Right lobe of liver (tissue), 6 donors: ENCODE measurements around the gene GALNT17. TPM values are rescaled to one million over a fixed set of nuclear protein-coding genes. Genes with fewer than 3 reads are reported as not detected.

Source experiments
- ATAC-seq, 4 donors: fragments of 200-7000 bp; cut with Tn5 transposase; one replicate each; pipeline ENCODE4 v1.9.1; 2020; ENCODE audit warnings: mild to moderate bottlenecking in 4 of 4, moderate library complexity in 4 of 4
- DNase-seq, 3 donors: peaks; one replicate each; pipeline ENCODE4 v3.0.0-alpha.2; 2020
- H3K27ac ChIP-seq, 3 donors: fragments of 200-600 bp; one replicate each; pipeline ENCODE4 v1.8.0; 2022
- H3K27me3 ChIP-seq, 2 donors: fragments of 200-600 bp; one replicate each; pipeline ENCODE4 v1.8.0; 2022
- H3K36me3 ChIP-seq, 4 donors: fragments of 200-600 bp; sonication (generic) in 1 of 4; one replicate each; pipeline versions ENCODE4 v1.5.1 to v1.8.0; 2017 to 2022; ENCODE audit warnings: control low read depth in 1 of 4
- H3K4me1 ChIP-seq, 4 donors: fragments of 200-600 bp; sonication (generic) in 1 of 4; one replicate each; pipeline versions ENCODE4 v1.5.1 to v1.8.0; 2017 to 2022; ENCODE audit warnings: control low read depth in 1 of 4
- H3K4me3 ChIP-seq, 3 donors: fragments of 200-600 bp; one replicate each; pipeline ENCODE4 v1.8.0; 2022
- H3K9me3 ChIP-seq, 4 donors: fragments of 200-600 bp; sonication (generic) in 1 of 4; one replicate each; pipeline versions ENCODE4 v1.5.1 to v1.8.0; 2017 to 2022; ENCODE audit warnings: control low read depth in 1 of 4
- CTCF ChIP-seq, 4 donors: fragments of 200-600 bp in 3 of 4; fragments of 450-650 bp in 1 of 4; IDR thresholded peaks; one replicate each; pipeline versions ENCODE4 v1.5.1 to v1.8.0; 2016 to 2022; ENCODE audit warnings: antibody characterized with exemption in 4 of 4, mild to moderate bottlenecking in 2 of 4
- POLR2A ChIP-seq: fragments of 450-650 bp; IDR thresholded peaks from one replicate; pipeline ENCODE4 v1.6.1; 2017; ENCODE audit warnings: antibody characterized with exemption, mild to moderate bottlenecking
- WGBS: methylation state at CpG from one replicate; pipeline ENCODE4 v1.1.6; 2018; ENCODE audit warnings: low coverage, low lambda C conversion rate; ENCODE audit not compliant: insufficient coverage; ENCODE audit errors: missing lambda C conversion rate; 5-methylcytosine and 5-hydroxymethylcytosine counted together
- intact Hi-C, 2 donors: fragments of 100-400 bp; cut with DNase I; formaldehyde crosslinking; loops; one replicate each; pipeline versions ENCODE4 v1.11.2 to v1.14.1; 2022
- total RNA-seq, 6 experiments: library from RNA; depleted of rRNA in 2 of 6; stranded (reverse); fragments of >200 nt in 2 of 6; fragmentation: NEBNext Ultra II Directional in 3 of 6; extraction: Animal tissue kit (Norgen Biotek cat#: 25700) in 3 of 6; gene quantifications; one replicate each; pipeline versions ENCODE4 v1.1.0 to v1.2.4, GENCODE V29; 2016 to 2023
- donor health status: DM: no; HTN: yes; CAD: no.
- donor health status: DM: no; HTN: no; CAD: no.
- donor health status: DM: no; HTN: no; CAD: no.
- donor health status: DM: no; HTN: yes; CAD: no.
- donor health status: DM: no; HTN: yes; CAD: no.

GALNT17 gene
- total RNA-seq, 6 experiments from 2014 or later, result 0.06 to 0.31 (median 0.10) TPM

DNA sequence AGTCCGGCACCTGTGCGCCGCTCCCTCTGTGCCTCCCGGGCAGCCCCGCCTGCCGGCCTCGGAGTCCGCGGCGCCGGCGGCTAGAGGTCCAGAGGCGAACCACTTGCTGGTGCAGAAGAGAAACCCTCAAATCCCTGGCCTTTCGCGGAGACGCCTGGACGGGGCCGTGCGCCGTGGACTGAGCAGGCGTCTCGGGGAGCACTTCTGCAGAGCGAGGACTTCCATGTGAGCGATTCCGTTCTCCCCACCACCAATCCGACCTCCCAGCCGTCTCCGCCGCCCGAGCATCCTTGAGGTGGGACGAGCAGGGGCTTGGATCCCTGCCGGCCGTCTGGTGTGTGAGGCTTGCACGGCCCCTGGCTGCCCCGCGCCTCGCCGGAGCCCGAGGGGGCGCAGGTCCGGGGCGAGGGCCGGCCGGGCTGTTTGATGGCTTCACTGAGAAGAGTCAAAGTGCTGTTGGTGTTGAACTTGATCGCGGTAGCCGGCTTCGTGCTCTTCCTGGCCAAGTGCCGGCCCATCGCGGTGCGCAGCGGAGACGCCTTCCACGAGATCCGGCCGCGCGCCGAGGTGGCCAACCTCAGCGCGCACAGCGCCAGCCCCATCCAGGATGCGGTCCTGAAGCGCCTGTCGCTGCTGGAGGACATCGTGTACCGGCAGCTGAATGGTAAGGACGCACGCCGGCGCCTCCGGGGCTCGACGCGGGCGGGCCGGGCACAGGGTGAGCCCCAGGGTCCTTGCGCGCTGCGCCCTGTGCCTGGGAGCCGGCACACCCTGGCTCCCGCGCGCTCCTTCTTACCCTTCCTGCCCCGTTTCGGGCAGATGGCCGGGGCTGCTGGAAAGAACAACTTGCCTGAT is 660 bp downstream of the GALNT17 start:
- Histone ChIP-seq H3K4me1 (peaks cover 0 to 8% (median 0%) of the 10 kb centered on the region in 4 donors), H3K4me3 (no peak overlapping the region), H3K27ac (no peak overlapping the region), H3K36me3 (no peaks in the 10 kb centered on the region), H3K9me3 (no peaks in the 10 kb centered on the region), H3K27me3 (no peaks in the 10 kb centered on the region)
- no peak for ATAC-seq
- intact Hi-C loops, result no loop called here
- 2% methylated on average over 6 of the region's 88 CpGs for WGBS
- DNase-seq, result no peak
- TF ChIP-seq CTCF (IDR thresholded peaks at IDR 0.05), result no peak
- TF ChIP-seq POLR2A, result no peak

GRCh38 chr7:71133232-71133622 is 1.3 kb downstream of the GALNT17 start:
- Histone ChIP-seq H3K27me3 (no peaks in the 10 kb centered on the region), H3K27ac (no peak overlapping the region), H3K9me3 (no peaks in the 10 kb centered on the region), H3K36me3 (no peaks in the 10 kb centered on the region), H3K4me3 (no peak overlapping the region), H3K4me1 (peaks cover 0 to 8% (median 0%) of the 10 kb centered on the region in 4 donors)
- TF ChIP-seq POLR2A, result no peak
- TF ChIP-seq CTCF (IDR thresholded peaks at IDR 0.05), result no peak
- DNase-seq (no peak), ATAC-seq (no peak)
- intact Hi-C loops, result no loop called here
- 10% methylated on average over 15 of the region's 17 CpGs for WGBS

DNA sequence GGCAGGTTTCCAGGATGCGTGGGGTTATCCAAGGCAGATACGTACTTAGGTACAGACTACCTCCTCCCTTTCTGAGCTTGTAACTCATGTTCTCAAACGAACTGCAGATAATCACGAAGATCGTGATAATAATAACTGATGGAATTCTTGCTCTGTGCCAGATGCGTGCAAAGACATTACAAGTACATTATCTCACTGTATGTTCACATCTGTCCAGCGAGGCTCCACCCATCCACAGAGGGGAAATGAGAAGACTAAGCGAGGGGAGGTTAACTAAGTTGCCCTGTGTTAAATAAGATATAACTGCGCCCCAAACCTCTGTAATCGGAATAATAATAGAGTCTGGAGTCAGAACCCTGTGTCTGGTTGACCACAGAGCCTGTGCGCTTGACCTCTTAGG is 1.9 kb downstream of the GALNT17 start:
- no peak for ATAC-seq
- H3K9me3 ChIP-seq, result no peaks in the 10 kb centered on the region
- WGBS, result 53% methylated on average over 9 of the region's 11 CpGs
- H3K4me3 ChIP-seq, result no peak overlapping the region
- H3K4me1 ChIP-seq, result peaks cover 0 to 8% (median 0%) of the 10 kb centered on the region in 4 donors
- intact Hi-C loops, result no loop called here
- no peak for TF ChIP-seq POLR2A
- no peak for TF ChIP-seq CTCF (IDR thresholded peaks at IDR 0.05)
- no peak overlapping the region for H3K27ac ChIP-seq
- no peak for DNase-seq
- H3K36me3 ChIP-seq, result no peaks in the 10 kb centered on the region
- no peaks in the 10 kb centered on the region for H3K27me3 ChIP-seq

GRCh38 chr7:71135116-71135515 is 3.2 kb downstream of the GALNT17 start:
- 44% methylated on average over 4 of the region's 4 CpGs for WGBS
- peaks cover 0 to 8% (median 0%) of the 10 kb centered on the region in 4 donors for H3K4me1 ChIP-seq
- H3K27me3 ChIP-seq, result no peaks in the 10 kb centered on the region
- no peaks in the 10 kb centered on the region for H3K9me3 ChIP-seq
- TF ChIP-seq CTCF (IDR thresholded peaks at IDR 0.05) (no peak), POLR2A (no peak)
- DNase-seq (no peak), ATAC-seq (no peak)
- no peak overlapping the region for H3K27ac ChIP-seq
- no peak overlapping the region for H3K4me3 ChIP-seq
- H3K36me3 ChIP-seq, result no peaks in the 10 kb centered on the region
- intact Hi-C loops, result no loop called here
